CD4-positive, alpha-beta T cell (primary cell): ENCODE results near the gene CXXC1. TPM values are rescaled to one million over a fixed set of nuclear protein-coding genes. Genes with fewer than 3 reads are reported as not detected.

ENCODE experiments used
- ATAC-seq: fragments of 200-7000 bp; cut with Tn5 transposase; one replicate; pipeline ENCODE4 v1.10.0; 2022; ENCODE audit warnings: mild to moderate bottlenecking; ENCODE audit not compliant: poor library complexity
- CTCF ChIA-PET: fragments of 350-600 bp; sonication (Branson Sonifier 250); formaldehyde crosslinking; loops from one replicate; lab custom pipeline; 2021; ENCODE audit warnings: antibody characterized with exemption, inconsistent platforms; lab: Charles Lee
- POLR2A ChIA-PET: fragments of 350-600 bp; sonication (Branson Sonifier 250); formaldehyde crosslinking; loops from one replicate; lab custom pipeline; 2021; ENCODE audit warnings: antibody characterized with exemption, inconsistent platforms; lab: Charles Lee
- DNase-seq, 14 experiments: peaks; one replicate each; pipeline ENCODE4 v3.0.0-alpha.2; 2013 to 2020; ENCODE audit warnings: mixed read lengths in 2 of 14
- H3K27ac ChIP-seq, 2 donors: one replicate each; pipeline versions ENCODE4 v1.5.1 to v1.7.0; 2013; ENCODE audit warnings: low read length in 2 of 2, low read depth in 1 of 2, mild to moderate bottlenecking in 1 of 2
- H3K27me3 ChIP-seq, 2 experiments: 1 replicate in 1 of 2; 2 replicates in 1 of 2; pipeline versions ENCODE4 v1.6.1 to v1.7.0; 2013; ENCODE audit warnings: low read length in 2 of 2, control low read depth in 1 of 2, mild to moderate bottlenecking in 1 of 2, moderate library complexity in 1 of 2; ENCODE audit not compliant: insufficient read depth in 2 of 2, control insufficient read depth in 1 of 2
- H3K36me3 ChIP-seq: one replicate; pipeline ENCODE4 v1.6.1; 2013; ENCODE audit warnings: low read length, control low read depth; ENCODE audit not compliant: insufficient read depth
- H3K4me1 ChIP-seq: one replicate; pipeline ENCODE4 v1.6.1; 2013; ENCODE audit warnings: low read length, control low read depth; ENCODE audit not compliant: insufficient read depth
- H3K4me3 ChIP-seq: one replicate; pipeline ENCODE4 v1.5.1; 2013; ENCODE audit warnings: mild to moderate bottlenecking, low read length, moderate library complexity
- H3K9me3 ChIP-seq, 2 experiments: 1 replicate in 1 of 2; 2 replicates in 1 of 2; pipeline versions ENCODE4 v1.6.1 to v1.7.0; 2013; ENCODE audit warnings: low read length in 2 of 2, mild to moderate bottlenecking in 2 of 2, control low read depth in 1 of 2, moderate library complexity in 1 of 2; ENCODE audit not compliant: control insufficient read depth in 1 of 2, insufficient read depth in 1 of 2
- H3K27ac Mint-ChIP-seq: one replicate; pipeline ENCODE4 v1.8.0; 2020; ENCODE audit warnings: mixed read lengths
- H3K27me3 Mint-ChIP-seq: one replicate; pipeline ENCODE4 v1.8.0; 2021; ENCODE audit warnings: mixed read lengths
- H3K36me3 Mint-ChIP-seq: one replicate; pipeline ENCODE4 v1.8.0; 2021; ENCODE audit warnings: low read depth, mixed read lengths
- H3K4me1 Mint-ChIP-seq: one replicate; pipeline ENCODE4 v1.8.0; 2021; ENCODE audit warnings: low read depth, mixed read lengths
- H3K4me3 Mint-ChIP-seq: one replicate; pipeline ENCODE4 v1.8.0; 2020; ENCODE audit warnings: mild to moderate bottlenecking, mixed read lengths
- H3K9me3 Mint-ChIP-seq: one replicate; pipeline ENCODE4 v1.8.0; 2020; ENCODE audit warnings: mixed read lengths
- intact Hi-C, 2 experiments: fragments of 100-400 bp; cut with DNase I in 1 of 2; cut with micrococcal nuclease in 1 of 2; formaldehyde crosslinking; loops; one replicate each; pipeline versions ENCODE4 v1.15.1 to v1.9.0; 2023 to 2025; cut with DNase I, micrococcal nuclease
- total RNA-seq, 174 experiments: library from RNA in 2 of 174; stranded (reverse) in 2 of 174; gene quantifications; one replicate each; pipeline ENCODE4 v1.2.3 and lab custom pipeline; 2021 to 2026
- TF ChIP-seq, protein P1 (sequence below): fragments of 200-600 bp; IDR thresholded peaks from one replicate; pipeline ENCODE4 v1.8.0; 2022; ENCODE audit warnings: antibody characterized with exemption, mild to moderate bottlenecking

The CXXC1 gene
- total RNA-seq, 2 experiments from 2014 or later, result 120 to 128 TPM

DNA sequence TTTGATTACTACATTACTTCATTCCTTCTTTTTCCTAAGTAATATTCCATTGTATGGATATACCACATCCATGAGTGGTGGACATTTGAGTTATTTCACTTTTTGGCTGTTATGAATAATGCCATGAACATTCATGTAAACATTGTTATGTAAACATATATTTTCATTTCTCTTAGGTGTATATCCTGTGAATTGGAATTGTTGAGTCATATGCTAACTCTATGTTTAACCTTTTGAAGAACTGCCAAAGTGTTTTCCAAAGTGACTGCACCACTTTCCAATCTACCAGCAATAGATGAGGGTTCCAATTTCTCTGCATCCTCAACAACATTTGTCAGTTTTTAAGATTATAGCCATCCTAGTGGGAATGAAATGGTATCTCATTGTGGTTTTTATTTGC lies 42.7 kb upstream of the CXXC1 start:
- no peak for DNase-seq
- H3K36me3 ChIP-seq, result no peaks in the 10 kb centered on the region
- H3K4me3 Mint-ChIP-seq, result no peak overlapping the region
- POLR2A ChIA-PET, result no interaction called here
- H3K4me1 Mint-ChIP-seq, result no peaks in the 10 kb centered on the region
- CTCF ChIA-PET, result no interaction called here
- no peaks in the 10 kb centered on the region for H3K9me3 ChIP-seq
- H3K27ac ChIP-seq, result no peak overlapping the region
- no peak for ATAC-seq
- H3K27me3 ChIP-seq, result peaks cover 2 to 14% of the 10 kb centered on the region in 2 experiments
- intact Hi-C loops, result no loop called here
- H3K4me3 ChIP-seq, result no peak overlapping the region
- no peaks in the 10 kb centered on the region for H3K4me1 ChIP-seq
- H3K27ac Mint-ChIP-seq, result no peak overlapping the region
- TF ChIP-seq, protein P1, sequence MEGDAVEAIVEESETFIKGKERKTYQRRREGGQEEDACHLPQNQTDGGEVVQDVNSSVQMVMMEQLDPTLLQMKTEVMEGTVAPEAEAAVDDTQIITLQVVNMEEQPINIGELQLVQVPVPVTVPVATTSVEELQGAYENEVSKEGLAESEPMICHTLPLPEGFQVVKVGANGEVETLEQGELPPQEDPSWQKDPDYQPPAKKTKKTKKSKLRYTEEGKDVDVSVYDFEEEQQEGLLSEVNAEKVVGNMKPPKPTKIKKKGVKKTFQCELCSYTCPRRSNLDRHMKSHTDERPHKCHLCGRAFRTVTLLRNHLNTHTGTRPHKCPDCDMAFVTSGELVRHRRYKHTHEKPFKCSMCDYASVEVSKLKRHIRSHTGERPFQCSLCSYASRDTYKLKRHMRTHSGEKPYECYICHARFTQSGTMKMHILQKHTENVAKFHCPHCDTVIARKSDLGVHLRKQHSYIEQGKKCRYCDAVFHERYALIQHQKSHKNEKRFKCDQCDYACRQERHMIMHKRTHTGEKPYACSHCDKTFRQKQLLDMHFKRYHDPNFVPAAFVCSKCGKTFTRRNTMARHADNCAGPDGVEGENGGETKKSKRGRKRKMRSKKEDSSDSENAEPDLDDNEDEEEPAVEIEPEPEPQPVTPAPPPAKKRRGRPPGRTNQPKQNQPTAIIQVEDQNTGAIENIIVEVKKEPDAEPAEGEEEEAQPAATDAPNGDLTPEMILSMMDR, result no peak
- H3K9me3 Mint-ChIP-seq, result peaks cover 4% of the 10 kb centered on the region
- H3K36me3 Mint-ChIP-seq, result no peaks in the 10 kb centered on the region
- H3K27me3 Mint-ChIP-seq, result peaks cover 29% of the 10 kb centered on the region

DNA sequence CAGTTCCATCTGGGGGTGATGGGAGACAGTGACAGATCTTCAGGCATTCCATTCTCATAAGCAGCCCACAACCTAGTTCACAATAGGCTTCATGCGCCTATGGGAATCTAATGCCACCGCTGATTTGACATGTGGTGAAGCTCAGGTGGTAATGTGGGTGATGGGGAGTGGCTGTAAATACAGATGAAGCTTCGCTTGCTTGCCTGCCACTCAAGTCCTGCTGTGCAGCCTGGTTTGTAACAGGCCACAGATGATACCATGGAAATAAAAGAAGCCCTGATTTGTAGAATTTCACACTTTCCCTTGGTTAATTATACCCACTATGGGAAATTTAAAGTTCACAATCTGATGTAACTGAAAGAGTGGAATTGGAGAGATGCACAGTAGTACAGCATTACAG lies 40.5 kb upstream of the CXXC1 start:
- no peak overlapping the region for H3K27ac Mint-ChIP-seq
- CTCF ChIA-PET, result no interaction called here
- ATAC-seq (no peak), DNase-seq (no peak)
- no peaks in the 10 kb centered on the region for H3K9me3 ChIP-seq
- H3K36me3 ChIP-seq, result no peaks in the 10 kb centered on the region
- POLR2A ChIA-PET, result no interaction called here
- intact Hi-C loops, result no loop called here
- no peak overlapping the region for H3K27ac ChIP-seq
- H3K36me3 Mint-ChIP-seq, result no peaks in the 10 kb centered on the region
- H3K4me3 ChIP-seq, result no peak overlapping the region
- H3K4me3 Mint-ChIP-seq, result no peak overlapping the region
- no peaks in the 10 kb centered on the region for H3K4me1 ChIP-seq
- H3K27me3 ChIP-seq, result peaks cover 2 to 14% of the 10 kb centered on the region in 2 experiments
- TF ChIP-seq, protein P1, result no peak
- peaks cover 29% of the 10 kb centered on the region for H3K27me3 Mint-ChIP-seq
- peaks cover 4% of the 10 kb centered on the region for H3K9me3 Mint-ChIP-seq
- H3K4me1 Mint-ChIP-seq, result no peaks in the 10 kb centered on the region

DNA sequence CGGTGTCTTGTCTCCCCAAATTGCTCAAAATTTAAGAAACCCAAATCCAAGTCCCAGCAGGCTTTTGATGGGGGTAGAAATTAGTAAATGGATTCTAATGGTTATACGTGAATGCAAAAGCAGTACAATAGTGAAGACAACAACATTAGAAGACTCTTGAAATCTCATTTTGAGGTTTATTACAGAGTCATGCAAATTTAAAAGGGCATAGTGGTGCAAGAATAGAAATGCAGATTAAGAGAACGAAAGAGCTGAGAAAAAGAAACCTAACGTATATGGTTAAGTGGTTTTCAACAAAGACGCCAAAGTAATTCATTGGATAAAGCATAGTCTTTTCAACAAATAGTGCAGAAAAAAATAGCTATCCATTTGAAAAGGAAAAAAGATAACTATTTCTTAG lies 33.2 kb upstream of the CXXC1 start:
- Mint-ChIP-seq H3K36me3 (no peaks in the 10 kb centered on the region), H3K4me1 (peaks cover 10% of the 10 kb centered on the region), H3K27ac (no peak overlapping the region), H3K4me3 (no peak overlapping the region), H3K9me3 (no peaks in the 10 kb centered on the region), H3K27me3 (peaks cover 16% of the 10 kb centered on the region)
- ATAC-seq (no peak), DNase-seq (peak in 1 of 14 experiments; percentile 28)
- Histone ChIP-seq H3K4me1 (no peaks in the 10 kb centered on the region), H3K4me3 (no peak overlapping the region), H3K27ac (no peak overlapping the region), H3K36me3 (no peaks in the 10 kb centered on the region), H3K9me3 (no peaks in the 10 kb centered on the region), H3K27me3 (peaks cover 0 to 4% of the 10 kb centered on the region in 2 experiments)
- intact Hi-C loops, result no loop called here
- TF ChIP-seq, protein P1, result no peak
- ChIA-PET CTCF (no interaction called here), POLR2A (no interaction called here)
